ENCODE results near the gene ADH1A.
"Not testable (repeated sequence)": the region's sequence is repeated elsewhere in the genome, so short reads cannot be mapped to it uniquely, and the experiment has no call there.

ADH1A gene

GRCh38 chr4:99281261-99281660 lies 9.5 kb downstream of the ADH1A start:
- DNase-seq (ENCODE audit: low read depth in 2 of 2): no peak

GRCh38 chr4:99276417-99276816 lies 14.4 kb downstream of the ADH1A start:
- DNase-seq (ENCODE audit: low read depth in 2 of 2): no peak

GRCh38 chr4:99275885-99276284 lies 14.9 kb downstream of the ADH1A start:
- DNase-seq (ENCODE audit: low read depth in 2 of 2): no peak

- DNase-seq (ENCODE audit: low read depth in 2 of 2): no peak
These were observed 15.7 kb downstream of the ADH1A start for GRCh38 chr4:99275050-99275449.

GRCh38 chr4:99273704-99274103 lies 17.1 kb downstream of the ADH1A start:
- DNase-seq (ENCODE audit: low read depth in 2 of 2): no peak

GRCh38 chr4:99264927-99265326 lies 25.9 kb downstream of the ADH1A start:
- DNase-seq (ENCODE audit: low read depth in 2 of 2): no peak

- no peak for DNase-seq (ENCODE audit: low read depth in 2 of 2)
These were observed 38.0 kb downstream of the ADH1A start for GRCh38 chr4:99252746-99253145.

GRCh38 chr4:99248714-99249113 lies 42.1 kb downstream of the ADH1A start:
- no peak for DNase-seq (ENCODE audit: low read depth in 2 of 2)

- no peak for DNase-seq (ENCODE audit: low read depth in 2 of 2)
These were observed 54.8 kb downstream of the ADH1A start for GRCh38 chr4:99235955-99236354.

GRCh38 chr4:99234331-99235010 lies 56.3 kb downstream of the ADH1A start:
- DNase-seq (ENCODE audit: low read depth in 2 of 2): no peak

GRCh38 chr4:99233397-99233796 lies 57.4 kb downstream of the ADH1A start:
- DNase-seq (ENCODE audit: low read depth in 2 of 2): not testable (repeated sequence)

GRCh38 chr4:99228706-99229105 lies 62.1 kb downstream of the ADH1A start:
- DNase-seq (ENCODE audit: low read depth in 2 of 2): not testable (repeated sequence)

GRCh38 chr4:99227646-99228045 lies 63.1 kb downstream of the ADH1A start:
- not testable (repeated sequence) for DNase-seq (ENCODE audit: low read depth in 2 of 2)
